Superior temporal gyrus (tissue), 1 donor: ENCODE data around the gene TBCA.
"Not testable (repeated sequence)": the region's sequence is repeated elsewhere in the genome, so short reads cannot be mapped to it uniquely, and the experiment has no call there.

ENCODE experiments used
- DNase-seq: peaks from one replicate; pipeline ENCODE4 v3.0.0-alpha.2; 2016; ENCODE audit errors: extremely low spot score

TBCA gene

DNA sequence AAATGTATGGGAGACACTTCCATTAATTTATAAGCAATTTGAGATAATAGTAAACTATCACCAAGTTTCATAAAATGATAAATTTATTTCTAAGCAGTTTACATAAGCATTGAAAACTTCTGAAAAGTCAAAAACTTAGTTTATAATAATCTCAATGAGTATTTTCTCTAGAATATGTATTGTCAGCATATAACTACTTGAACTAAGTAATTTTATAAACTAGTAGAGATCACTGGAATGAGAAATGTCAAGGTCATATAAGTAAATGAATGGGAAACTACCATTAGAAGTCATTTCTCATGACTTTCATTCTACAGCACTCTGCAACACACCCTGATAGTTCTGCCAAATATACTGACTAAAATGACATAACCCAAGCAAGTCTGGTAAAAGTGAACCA is 3.4 kb downstream of the TBCA start:
- no peak for DNase-seq

DNA sequence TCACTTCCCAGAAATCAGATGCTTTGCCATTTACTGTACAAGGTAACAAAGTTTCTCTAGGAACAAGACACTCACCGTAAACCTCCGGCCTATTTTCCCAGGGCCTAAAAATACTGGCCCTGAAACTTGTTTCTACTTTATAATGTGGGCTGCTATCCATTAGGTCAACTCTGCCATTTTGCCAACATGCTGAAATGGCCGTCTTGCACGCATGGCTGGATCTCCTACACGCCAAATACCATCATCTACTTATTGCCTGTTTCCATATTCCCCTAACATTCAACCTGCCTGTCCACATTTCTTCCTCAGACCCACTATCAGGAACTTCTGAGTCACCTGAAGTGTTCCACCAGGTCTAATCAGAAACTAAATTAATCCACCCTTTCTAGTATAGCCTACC is 4.7 kb downstream of the TBCA start:
- no peak for DNase-seq

DNA sequence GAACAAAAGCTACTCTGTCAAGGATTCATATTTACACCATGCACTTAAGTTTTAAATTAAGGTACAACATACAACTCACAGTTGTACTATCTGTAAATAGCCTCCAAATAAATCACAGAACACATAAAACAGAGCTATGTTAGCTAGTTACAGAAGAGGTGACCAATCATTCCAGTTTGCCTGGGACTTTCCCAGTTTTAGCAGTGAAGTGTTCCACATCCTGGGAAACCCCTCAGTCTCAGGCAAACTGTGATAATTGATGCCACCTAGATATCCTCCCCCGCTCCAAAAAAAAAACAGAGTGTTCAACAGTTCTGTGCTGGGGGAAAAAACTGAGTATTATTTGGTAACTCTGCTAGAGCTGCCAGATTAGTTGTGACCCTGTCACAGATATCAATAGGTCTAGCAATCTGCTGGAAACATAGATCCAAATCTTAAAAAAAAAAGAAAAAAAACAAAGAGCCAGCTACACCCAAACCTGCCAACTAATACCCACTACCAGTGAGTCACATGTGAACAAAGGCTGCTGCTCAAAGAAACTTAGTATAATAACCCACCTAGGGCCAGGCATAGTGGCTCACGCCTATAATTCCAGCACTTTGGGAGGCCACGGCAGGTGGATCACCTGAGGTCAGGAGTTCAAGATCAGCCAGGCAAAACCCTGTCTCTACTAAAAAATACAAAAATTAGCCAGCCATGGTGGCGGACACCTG is 5.7 kb downstream of the TBCA start:
- no peak for DNase-seq

- DNase-seq = no peak
Measured at GRCh38 chr5:77768978-77769377, 7.2 kb downstream of the TBCA start.

GRCh38 chr5:77767301-77767700 is 8.8 kb downstream of the TBCA start:
- DNase-seq = no peak

GRCh38 chr5:77761606-77762005 is 14.5 kb downstream of the TBCA start:
- DNase-seq = no peak

DNA sequence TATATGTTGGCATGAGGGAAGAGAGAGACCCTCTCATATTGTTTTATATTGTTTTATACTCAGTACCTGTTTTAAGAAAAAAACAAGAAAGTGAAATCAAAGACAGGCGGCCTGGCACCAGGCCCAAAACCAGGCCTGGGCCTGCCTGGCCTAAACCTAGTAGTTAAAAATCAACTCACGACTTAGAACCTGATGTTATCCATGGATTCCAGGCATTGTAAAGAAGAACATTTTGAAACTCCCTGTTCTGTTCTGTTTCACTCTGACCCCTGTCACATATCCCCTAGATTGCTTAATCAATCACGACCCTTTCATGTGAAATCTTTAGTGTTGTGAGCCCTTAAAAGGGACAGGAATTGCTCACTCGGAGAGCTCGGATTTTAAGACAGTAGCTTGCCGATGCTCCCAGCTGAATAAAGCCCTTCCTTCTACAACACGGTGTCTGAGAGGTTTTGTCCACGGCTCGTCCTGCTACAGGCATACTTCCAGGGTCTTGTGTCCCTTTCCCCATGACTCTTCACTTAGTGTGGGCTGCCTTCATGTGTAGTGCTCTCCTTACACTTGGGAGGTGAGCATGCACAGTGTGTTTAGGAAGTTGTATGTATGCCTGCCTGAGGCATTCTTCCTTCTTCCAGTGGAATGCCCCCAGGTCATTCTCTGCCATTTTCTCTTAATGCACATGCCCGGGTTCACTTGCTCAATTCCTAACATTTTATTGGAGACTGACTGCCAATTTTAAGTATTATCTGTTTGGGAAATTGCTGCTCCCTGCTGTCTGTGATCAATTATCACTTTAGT is 17.8 kb downstream of the TBCA start:
- DNase-seq = no peak

DNA sequence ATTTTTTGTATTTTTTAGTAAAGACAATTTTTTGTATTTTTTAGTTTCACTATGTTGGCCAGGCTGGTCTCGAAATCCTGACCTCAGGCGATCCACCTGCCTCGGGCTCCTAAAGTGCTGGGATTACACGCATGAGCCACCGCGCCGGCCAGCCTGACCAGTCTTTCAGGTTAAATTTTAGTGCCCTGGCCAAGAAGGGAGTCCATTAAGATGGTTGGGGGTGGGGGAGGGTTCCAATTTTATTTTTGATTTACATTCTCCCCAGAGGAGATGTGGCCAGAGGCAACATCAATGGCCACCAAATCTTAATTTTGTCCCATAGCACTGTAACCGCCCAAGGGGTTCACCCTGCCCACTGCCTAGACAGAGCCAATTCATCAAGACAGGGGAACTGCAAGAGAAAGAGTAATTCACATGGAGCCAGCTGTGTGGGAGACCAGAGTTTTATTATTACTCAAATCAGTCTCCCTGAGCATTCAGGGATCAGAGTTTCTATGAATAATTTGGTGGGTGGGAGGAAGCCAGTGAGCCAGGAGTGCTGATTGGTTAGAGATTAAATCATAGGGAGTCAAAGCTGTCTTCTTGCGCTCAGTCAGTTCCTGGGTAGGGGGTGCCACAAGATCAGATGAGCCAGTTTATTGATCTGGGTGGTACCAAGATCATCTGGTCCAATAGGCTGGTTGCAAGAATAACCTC is 24.7 kb downstream of the TBCA start:
- no peak for DNase-seq

DNA sequence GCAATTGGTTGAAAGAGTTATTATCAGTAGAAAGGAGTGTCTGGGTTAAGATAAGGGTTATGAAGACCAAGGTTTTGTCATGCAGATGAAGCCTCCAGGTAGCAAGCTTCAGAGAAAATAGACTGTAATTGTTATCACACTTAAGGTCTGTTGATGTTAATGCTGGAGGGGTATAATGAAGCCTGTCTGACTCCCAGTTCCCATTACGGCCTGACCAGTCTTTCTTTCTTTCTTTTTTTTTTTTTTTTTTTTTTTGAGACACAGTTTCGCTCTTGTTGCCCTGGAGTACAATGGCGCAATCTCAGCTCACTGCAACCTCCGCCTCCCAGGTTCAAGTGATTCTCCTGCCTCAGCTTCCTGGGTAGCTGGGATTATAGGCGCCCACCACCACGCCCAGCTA is 25.2 kb downstream of the TBCA start:
- not testable (repeated sequence) for DNase-seq

GRCh38 chr5:77748160-77748559 is 28.0 kb downstream of the TBCA start:
- no peak for DNase-seq

GRCh38 chr5:77744116-77744515 is 32.0 kb downstream of the TBCA start:
- DNase-seq = no peak

- no peak for DNase-seq
Measured at GRCh38 chr5:77743181-77743580, 33.0 kb downstream of the TBCA start.

DNA sequence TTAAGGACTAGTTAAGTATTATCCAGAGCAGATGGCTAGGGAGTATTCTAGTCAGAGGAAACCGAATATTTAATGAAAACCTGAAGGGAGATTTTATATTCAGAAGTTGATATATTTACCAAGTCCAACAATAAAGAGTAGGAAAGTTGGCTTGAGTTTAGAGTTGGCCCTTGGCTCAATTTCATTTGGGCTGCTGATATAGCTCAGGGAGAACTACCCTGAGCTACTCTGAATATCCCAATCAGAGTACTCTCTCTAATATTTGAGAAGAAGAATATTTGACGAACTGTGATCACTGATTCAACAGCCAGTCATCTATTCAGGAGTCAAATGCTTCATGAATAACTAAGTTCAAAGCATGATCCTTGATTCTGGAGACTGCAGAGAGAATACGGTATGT is 34.5 kb downstream of the TBCA start:
- no peak for DNase-seq

DNA sequence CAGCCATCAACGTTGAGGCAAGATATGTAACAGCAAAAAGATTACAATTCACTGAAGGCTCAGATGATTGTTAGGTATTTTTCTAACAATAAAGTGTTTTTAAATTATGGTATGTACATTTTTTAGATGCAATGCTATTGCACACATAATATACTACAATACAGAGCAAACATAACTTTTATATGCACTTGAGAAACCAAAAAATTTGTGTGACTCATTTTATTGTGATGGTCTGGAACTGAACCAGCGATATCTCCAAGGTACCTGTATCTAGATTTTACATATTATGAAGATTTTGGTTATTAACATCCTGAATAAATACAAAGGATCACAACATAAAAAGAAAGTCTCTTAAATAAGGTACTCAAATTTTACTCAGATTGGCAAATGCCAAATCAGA is 41.3 kb downstream of the TBCA start:
- no peak for DNase-seq

- no peak for DNase-seq
Measured at GRCh38 chr5:77733130-77733529, 43.0 kb downstream of the TBCA start.

GRCh38 chr5:77727190-77727589 is 48.9 kb downstream of the TBCA start:
- DNase-seq = no peak

DNA sequence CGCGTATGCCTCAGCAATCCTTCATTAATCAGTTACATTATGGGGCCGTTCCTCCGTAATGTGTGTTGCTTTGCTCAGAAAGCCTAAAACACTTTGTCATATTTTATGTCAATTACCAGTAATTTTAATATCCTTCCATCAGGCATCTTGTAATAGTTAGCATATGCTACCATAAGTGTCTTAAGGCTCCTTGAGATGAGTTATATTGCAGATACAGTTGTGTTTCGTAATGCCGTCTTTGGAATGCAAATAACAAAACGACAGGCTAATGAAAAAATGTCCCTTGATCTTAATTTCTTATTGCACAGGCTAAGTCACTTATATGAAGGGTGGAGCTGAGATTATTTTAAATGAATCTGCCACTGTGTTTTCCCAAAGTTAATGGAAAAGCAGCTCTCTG is 50.5 kb downstream of the TBCA start:
- no peak for DNase-seq

- DNase-seq = no peak
Measured at GRCh38 chr5:77724934-77725333, 51.2 kb downstream of the TBCA start.

DNA sequence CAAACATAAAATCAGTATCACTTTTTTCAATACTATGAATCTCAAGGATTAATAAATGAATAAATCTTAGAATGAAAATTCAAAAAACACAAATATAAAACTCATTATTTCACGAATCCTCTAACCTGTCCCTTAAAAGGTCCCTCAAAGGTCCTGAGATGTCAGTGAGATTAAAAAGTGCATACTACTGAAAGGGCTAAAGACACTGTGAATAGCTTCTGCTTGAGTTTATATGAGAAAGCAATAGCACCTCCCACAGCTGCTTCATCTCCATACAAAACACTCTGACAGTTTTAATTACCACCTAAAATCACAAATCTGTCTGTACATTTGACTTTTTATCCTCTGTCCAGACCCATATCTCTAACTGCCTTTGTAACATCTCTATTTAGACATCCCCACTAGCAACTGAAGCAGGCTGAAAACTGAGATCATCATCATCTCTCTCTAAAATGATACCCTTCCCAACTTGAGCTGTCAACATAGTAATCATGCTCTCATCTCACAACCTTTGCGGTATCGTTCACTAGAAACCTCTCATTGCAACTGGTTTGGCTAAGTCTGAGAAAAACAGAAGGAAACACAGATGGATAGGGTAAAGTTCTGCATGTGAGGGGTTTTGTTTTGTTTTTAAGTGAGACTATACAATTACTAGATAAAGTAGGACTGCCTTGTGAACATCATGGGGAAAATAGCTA is 56.3 kb downstream of the TBCA start:
- DNase-seq = no peak

GRCh38 chr5:77718934-77719610 is 57.1 kb downstream of the TBCA start:
- no peak for DNase-seq

DNA sequence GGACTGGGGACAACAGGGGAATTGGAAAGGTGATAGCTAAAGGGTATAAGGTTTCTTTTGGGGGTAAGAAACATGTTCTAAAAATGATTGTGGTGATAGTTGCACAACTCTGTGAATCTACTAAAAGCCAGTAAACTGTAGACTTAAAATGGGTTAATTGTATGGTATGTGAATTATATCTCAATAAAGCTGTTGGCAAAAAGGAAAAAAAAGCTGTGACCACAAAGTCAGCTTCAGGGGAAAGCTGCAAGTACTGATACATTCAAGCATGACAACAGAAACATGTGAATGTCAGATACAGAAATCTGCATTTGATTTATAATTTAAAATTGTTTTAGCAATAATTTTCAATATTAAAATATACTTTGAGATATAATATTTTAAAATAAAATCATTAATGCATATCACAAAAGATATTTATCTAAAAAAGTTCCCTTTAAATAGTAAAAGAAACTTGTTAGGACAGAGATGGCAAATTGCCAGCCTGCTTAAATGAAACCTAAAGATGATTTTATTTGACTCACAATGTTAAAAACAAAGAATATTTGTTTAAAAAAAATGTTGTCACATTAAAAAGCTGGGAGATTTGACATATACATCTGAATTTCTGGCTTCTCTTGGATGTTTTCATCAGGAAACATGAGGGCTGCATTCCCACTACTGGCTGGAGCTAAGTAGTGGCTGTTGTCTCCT is 66.0 kb downstream of the TBCA start:
- no peak for DNase-seq
